Nephron progenitor cell (in vitro differentiated cells): Measurements from ENCODE around the gene DLG5.

Experiments
- DNase-seq: peaks from one replicate; pipeline ENCODE4 v3.0.0; 2021
- H3K27ac Mint-ChIP-seq: 2 replicates; pipeline ENCODE4 v1.8.0; 2021; ENCODE audit warnings: mild to moderate bottlenecking, moderate library complexity, mixed read lengths
- H3K27me3 Mint-ChIP-seq: 2 replicates; pipeline ENCODE4 v1.8.0; 2021; ENCODE audit warnings: mild to moderate bottlenecking, low read depth, mixed read lengths; ENCODE audit not compliant: poor library complexity
- H3K36me3 Mint-ChIP-seq: 2 replicates; pipeline ENCODE4 v1.8.0; 2021; ENCODE audit warnings: low read depth, mixed read lengths
- H3K4me1 Mint-ChIP-seq: 2 replicates; pipeline ENCODE4 v1.8.0; 2021; ENCODE audit warnings: mixed read lengths
- H3K4me3 Mint-ChIP-seq: 2 replicates; pipeline ENCODE4 v1.8.0; 2021; ENCODE audit warnings: mild to moderate bottlenecking, moderate library complexity, mixed read lengths
- H3K9me3 Mint-ChIP-seq: 2 replicates; pipeline ENCODE4 v1.8.0; 2021; ENCODE audit warnings: mild to moderate bottlenecking, moderate library complexity, mixed read lengths
- CTCF ChIP-seq: fragments of 200-600 bp; sonication (generic); IDR thresholded peaks from 2 replicates; pipeline ENCODE4 v1.5.0; 2021; ENCODE audit warnings: antibody characterized with exemption

Gene DLG5

GRCh38 chr10:77744245-77744644 lies 182.3 kb downstream of the DLG5 start:
- Mint-ChIP-seq H3K27ac (no peak overlapping the region), H3K4me3 (no peak overlapping the region), H3K36me3 (peaks cover 19% of the 10 kb centered on the region), H3K27me3 (no peaks in the 10 kb centered on the region), H3K4me1 (no peaks in the 10 kb centered on the region), H3K9me3 (peaks cover 27% of the 10 kb centered on the region)
- no peak for DNase-seq
- no peak for TF ChIP-seq CTCF

GRCh38 chr10:77742172-77742571 lies 184.4 kb downstream of the DLG5 start:
- Mint-ChIP-seq H3K27me3 (no peaks in the 10 kb centered on the region), H3K36me3 (peaks cover 20% of the 10 kb centered on the region), H3K4me1 (no peaks in the 10 kb centered on the region), H3K27ac (peak overlapping the region; percentile 63), H3K4me3 (no peak overlapping the region), H3K9me3 (peaks cover 35% of the 10 kb centered on the region)
- no peak for TF ChIP-seq CTCF
- DNase-seq, result no peak

DNA sequence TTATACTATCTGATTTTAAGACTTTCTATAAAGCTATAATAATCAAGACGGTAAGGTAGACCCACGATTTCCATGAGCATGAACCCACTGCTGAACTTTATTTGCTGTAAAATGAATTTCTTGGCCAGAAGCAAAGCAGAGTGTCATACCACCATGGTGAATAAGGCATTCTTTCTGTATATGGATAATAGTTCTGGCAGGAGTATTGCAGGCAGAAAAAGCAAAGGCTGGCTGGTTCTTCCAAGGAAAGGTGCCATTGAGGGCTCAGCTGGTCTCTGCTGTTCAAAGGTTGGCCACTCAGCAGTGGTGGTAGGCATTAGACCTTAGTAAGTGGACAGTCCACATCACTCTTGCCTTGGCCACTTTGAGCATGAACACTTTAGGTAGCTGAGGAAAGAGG lies 184.8 kb downstream of the DLG5 start:
- H3K36me3 Mint-ChIP-seq, result peaks cover 24% of the 10 kb centered on the region
- no peak for DNase-seq
- no peak overlapping the region for H3K27ac Mint-ChIP-seq
- H3K27me3 Mint-ChIP-seq, result no peaks in the 10 kb centered on the region
- no peaks in the 10 kb centered on the region for H3K4me1 Mint-ChIP-seq
- H3K9me3 Mint-ChIP-seq, result peaks cover 39% of the 10 kb centered on the region
- H3K4me3 Mint-ChIP-seq, result no peak overlapping the region
- TF ChIP-seq CTCF, result no peak
